IMR-90 (cell line): ENCODE measurements around the gene SYNGR3. TPM values are rescaled to one million over a fixed set of nuclear protein-coding genes. Genes with fewer than 3 reads are reported as not detected.

Experiments
- ATAC-seq: fragments of 200-7000 bp; cut with Tn5 transposase; 2 replicates; pipeline ENCODE4 v1.9.1; 2020; ENCODE audit warnings: low read depth, mild to moderate bottlenecking, moderate library complexity
- BruUV-seq: library from RNA; stranded (reverse); fragments of 400-500 nt; replicated peaks from 2 replicates; lab custom pipeline; 2021; lab: Mats Ljungman, UMichigan
- CTCF ChIA-PET: fragments of 300-600 bp; formaldehyde crosslinking; extraction: SDS; loops from one replicate; lab custom pipeline; 2021; ENCODE audit warnings: antibody characterized with exemption; lab: Yijun Ruan, JAX
- POLR2A ChIA-PET: fragments of 300-600 bp; sonication (Branson Sonifier 250); formaldehyde crosslinking; loops from one replicate; lab custom pipeline; 2022; ENCODE audit warnings: antibody characterized with exemption; ENCODE audit not compliant: unreplicated experiment; lab: Charles Lee
- DNase-seq: peaks from one replicate; pipeline ENCODE4 v3.0.0; 2013
- H2AFZ ChIP-seq: replicated peaks from 2 replicates; pipeline ENCODE3; 2013; ENCODE audit warnings: low read length, mild to moderate bottlenecking; ENCODE audit not compliant: poor library complexity
- H2AK5ac ChIP-seq: 2 replicates; pipeline ENCODE4 v1.6.1; 2013; ENCODE audit warnings: low read depth, low read length, inconsistent platforms
- H2AK9ac ChIP-seq: replicated peaks from 2 replicates; pipeline ENCODE3; 2013; ENCODE audit warnings: mild to moderate bottlenecking, low read depth, low read length, moderate library complexity; ENCODE audit not compliant: poor library complexity
- H2BK120ac ChIP-seq: 2 replicates; pipeline ENCODE4 v1.6.1; 2013; ENCODE audit warnings: low read depth, low read length, inconsistent platforms
- H2BK15ac ChIP-seq: 3 replicates; pipeline ENCODE4 v1.6.1; 2013; ENCODE audit warnings: low read depth, low read length, inconsistent platforms
- H2BK20ac ChIP-seq: 2 replicates; pipeline ENCODE4 v1.6.1; 2013; ENCODE audit warnings: low read depth, mild to moderate bottlenecking, inconsistent platforms, low read length, moderate library complexity
- H2BK5ac ChIP-seq: 2 replicates; pipeline ENCODE4 v1.6.1; 2013; ENCODE audit warnings: mild to moderate bottlenecking, low read depth, low read length, inconsistent platforms; ENCODE audit not compliant: poor library complexity, severe bottlenecking
- H3K14ac ChIP-seq: replicated peaks from 2 replicates; pipeline ENCODE4 v1.6.1; 2013; ENCODE audit warnings: low read depth, low read length, inconsistent platforms
- H3K18ac ChIP-seq: 2 replicates; pipeline ENCODE4 v1.6.1; 2013; ENCODE audit warnings: low read depth, low read length, control low read depth
- H3K23ac ChIP-seq: 2 replicates; pipeline ENCODE4 v1.6.1; 2013; ENCODE audit warnings: low read depth, low read length, inconsistent platforms
- H3K27ac ChIP-seq: 2 replicates; pipeline ENCODE4 v1.5.1; 2013; ENCODE audit warnings: mild to moderate bottlenecking, control low read depth, low read length; ENCODE audit not compliant: insufficient read depth
- H3K27me3 ChIP-seq: 2 replicates; pipeline ENCODE4 v1.6.1; 2013; ENCODE audit warnings: low read length; ENCODE audit not compliant: control insufficient read depth, insufficient read depth
- H3K36me3 ChIP-seq: 2 replicates; pipeline ENCODE4 v1.6.1; 2013; ENCODE audit warnings: low read length, mixed read lengths; ENCODE audit not compliant: control insufficient read depth, insufficient read depth
- H3K4ac ChIP-seq: 2 replicates; pipeline ENCODE4 v1.6.1; 2013; ENCODE audit warnings: low read depth, low read length, inconsistent platforms
- H3K4me1 ChIP-seq: 2 replicates; pipeline ENCODE4 v1.6.1; 2013; ENCODE audit warnings: low read length, mixed read lengths; ENCODE audit not compliant: control insufficient read depth, insufficient read depth
- H3K4me2 ChIP-seq: 2 replicates; pipeline ENCODE4 v1.6.1; 2013; ENCODE audit warnings: low read depth, mild to moderate bottlenecking, control low read depth, low read length, moderate library complexity
- H3K4me3 ChIP-seq: 2 replicates; pipeline ENCODE4 v1.5.1; 2013; ENCODE audit warnings: low read depth, mild to moderate bottlenecking, control low read depth, low read length, moderate library complexity; ENCODE audit not compliant: insufficient read depth
- H3K56ac ChIP-seq: 2 replicates; pipeline ENCODE4 v1.6.1; 2013; ENCODE audit warnings: low read length, inconsistent platforms; ENCODE audit not compliant: insufficient read depth; ENCODE audit errors: extremely low read depth
- H3K79me1 ChIP-seq, 2 experiments: 2 replicates each; pipeline ENCODE4 v1.6.1; 2013; ENCODE audit warnings: low read length in 2 of 2, inconsistent platforms in 1 of 2, low read depth in 1 of 2
- H3K9ac ChIP-seq: 2 replicates; pipeline ENCODE4 v1.6.1; 2013; ENCODE audit warnings: low read depth, low read length, control low read depth
- H3K9me1 ChIP-seq: 2 replicates; pipeline ENCODE4 v1.6.1; 2013; ENCODE audit warnings: low read length, inconsistent platforms; ENCODE audit not compliant: insufficient read depth
- H3K9me3 ChIP-seq: 2 replicates; pipeline ENCODE4 v1.6.1; 2013; ENCODE audit warnings: low read length; ENCODE audit not compliant: control insufficient read depth, insufficient read depth
- H4K20me1 ChIP-seq: 2 replicates; pipeline ENCODE4 v1.6.1; 2013; ENCODE audit warnings: low read length, inconsistent platforms; ENCODE audit not compliant: insufficient read depth
- H4K5ac ChIP-seq: 2 replicates; pipeline ENCODE4 v1.6.1; 2013; ENCODE audit warnings: mild to moderate bottlenecking, low read depth, low read length, control low read depth
- H4K8ac ChIP-seq, 2 experiments: 2 replicates each; pipeline ENCODE4 v1.6.1; 2013; ENCODE audit warnings: low read depth in 2 of 2, low read length in 2 of 2, control low read depth in 1 of 2, inconsistent platforms in 1 of 2
- H4K91ac ChIP-seq: 2 replicates; pipeline ENCODE4 v1.6.1; 2013; ENCODE audit warnings: low read depth, low read length, inconsistent platforms; ENCODE audit not compliant: insufficient read depth
- BHLHE40 ChIP-seq: fragments of 150-350 bp; IDR thresholded peaks from 2 replicates; pipeline ENCODE4 v1.6.1; 2016; ENCODE audit warnings: mild to moderate bottlenecking, low read depth, low read length
- CEBPB ChIP-seq: IDR thresholded peaks from 2 replicates; pipeline ENCODE4 v1.6.1; 2012; ENCODE audit warnings: low read depth, low read length, improper control_type of control experiment
- CHD1 ChIP-seq: IDR thresholded peaks from 2 replicates; pipeline ENCODE4 v1.6.1; 2012; ENCODE audit warnings: low read depth, low read length, improper control_type of control experiment
- FOS ChIP-seq: fragments of 150-350 bp; IDR thresholded peaks from 2 replicates; pipeline ENCODE4 v1.6.1; 2016; ENCODE audit warnings: low read depth, low read length
- MAFK ChIP-seq: IDR thresholded peaks from 2 replicates; pipeline ENCODE4 v1.6.1; 2012; ENCODE audit warnings: low read depth, low read length, improper control_type of control experiment
- MAZ ChIP-seq: IDR thresholded peaks from 2 replicates; pipeline ENCODE4 v1.6.1; 2012; ENCODE audit warnings: low read depth, mild to moderate bottlenecking, low read length, improper control_type of control experiment, moderate library complexity, borderline replicate concordance
- NFE2L2 ChIP-seq: fragments of 150-350 bp; IDR thresholded peaks from 2 replicates; pipeline ENCODE4 v1.6.1; 2016; ENCODE audit warnings: low read depth, mild to moderate bottlenecking, low read length
- RAD21 ChIP-seq: IDR thresholded peaks from 2 replicates; pipeline ENCODE4 v1.6.1; 2012; ENCODE audit warnings: low read length, improper control_type of control experiment
- RCOR1 ChIP-seq: IDR thresholded peaks from 2 replicates; pipeline ENCODE4 v1.6.1; 2012; ENCODE audit warnings: mild to moderate bottlenecking, low read length, improper control_type of control experiment; ENCODE audit not compliant: insufficient replicate concordance
- SMC3 ChIP-seq: fragments of 150-350 bp; IDR thresholded peaks from 2 replicates; pipeline ENCODE4 v1.6.1; 2016; ENCODE audit warnings: low read depth, mild to moderate bottlenecking, antibody characterized with exemption, low read length, moderate library complexity
- WGBS, 2 experiments: methylation state at CpG; one replicate each; pipeline versions ENCODE4 v1.1.5 to v1.1.7; 2013; ENCODE audit warnings: missing lambda C conversion rate in 2 of 2; ENCODE audit not compliant: insufficient read length in 1 of 2; ENCODE audit errors: extremely low coverage in 2 of 2; 5-methylcytosine and 5-hydroxymethylcytosine counted together
- dilution Hi-C: fragments of 300-500 bp; cut with HindIII; formaldehyde crosslinking; loops from one replicate; pipeline ENCODE4 v1.14.3; 2018; ENCODE audit warnings: low sequenced_read_pairs; ENCODE audit not compliant: unreplicated experiment
- in situ Hi-C: fragments of 300-500 bp; cut with MboI; formaldehyde crosslinking; loops from 3 replicates; pipeline ENCODE4 v1.14.3; 2019; ENCODE audit warnings: low sequenced_read_pairs, inconsistent platforms, mixed read lengths
- intact Hi-C: fragments of 100-400 bp; cut with micrococcal nuclease; formaldehyde crosslinking; loops from 2 replicates; pipeline ENCODE4 v1.10.0; 2022
- polyA plus RNA-seq, 3 experiments: library from polyadenylated mRNA; depleted of rRNA; stranded (reverse); fragments of >200 nt; gene quantifications; 2 replicates each; pipeline ENCODE4 v1.2.3, GENCODE V29; 2012; ENCODE audit warnings: low replicate concordance in 1 of 3
- total RNA-seq: library from RNA; depleted of rRNA; stranded (reverse); fragments of >200 nt; gene quantifications from 2 replicates; pipeline ENCODE4 v1.2.3, GENCODE V29; 2012
- TF ChIP-seq, protein P1 (sequence below): fragments of 150-350 bp; IDR thresholded peaks from 2 replicates; pipeline ENCODE4 v1.6.1; 2016; ENCODE audit warnings: low read depth, mild to moderate bottlenecking, low read length, moderate library complexity, borderline replicate concordance
- TF ChIP-seq, protein P2 (sequence below): fragments of 150-350 bp; IDR thresholded peaks from 2 replicates; pipeline ENCODE4 v1.6.1; 2017; ENCODE audit warnings: mild to moderate bottlenecking, antibody characterized with exemption, low read length, low read depth
- TF ChIP-seq, protein P3 (sequence below): conservative IDR thresholded peaks from 2 replicates; pipeline ENCODE4 v1.5.1; 2012; ENCODE audit warnings: mild to moderate bottlenecking, low read depth, low read length, improper control_type of control experiment

The SYNGR3 gene
- total and polyA plus RNA-seq, 2 of the 4 experiments (the other 2 are of a cell fraction): 1.8 to 5.8 TPM

DNA sequence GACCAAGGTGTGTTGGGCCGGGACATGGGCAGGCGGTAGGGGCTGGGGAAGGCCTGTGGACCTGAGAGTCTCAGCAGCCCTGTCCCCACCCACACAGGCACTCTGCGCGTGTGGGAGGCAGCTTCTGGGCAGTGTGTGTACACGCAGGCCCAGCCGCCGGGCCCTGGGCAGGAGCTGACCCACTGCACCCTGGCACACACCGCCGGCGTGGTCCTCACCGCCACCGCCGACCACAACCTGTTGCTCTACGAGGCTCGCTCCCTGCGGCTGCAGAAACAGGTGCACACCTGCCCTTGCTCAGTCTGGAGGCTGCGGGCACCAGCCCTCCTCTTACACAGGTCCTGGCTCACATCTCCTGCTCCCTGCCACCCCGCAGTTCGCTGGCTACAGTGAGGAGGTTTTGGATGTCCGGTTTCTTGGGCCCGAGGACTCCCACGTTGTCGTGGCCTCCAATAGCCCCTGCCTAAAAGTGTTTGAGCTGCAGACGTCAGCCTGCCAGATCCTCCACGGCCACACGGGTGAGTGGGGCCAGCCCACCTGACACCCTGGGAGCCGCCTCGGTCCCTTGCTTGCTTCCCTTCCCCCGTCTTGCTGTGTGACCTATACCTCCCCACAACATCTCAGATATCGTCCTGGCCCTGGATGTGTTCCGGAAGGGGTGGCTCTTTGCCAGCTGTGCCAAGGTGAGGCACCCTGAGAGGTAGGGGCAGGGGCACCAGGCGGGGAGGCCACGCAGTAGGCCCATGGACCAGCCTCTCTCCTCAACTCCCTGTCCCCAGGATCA is 14.1 kb upstream of the SYNGR3 start:
- peaks cover 3% of the 10 kb centered on the region; the same call in 1 of the 2 replicates for H3K9me1 ChIP-seq
- peaks cover 6% of the 10 kb centered on the region for H3K4me1 ChIP-seq
- intact Hi-C loops: no loop called here
- peaks cover 5 to 31% of the 10 kb centered on the region in 2 experiments for H3K79me1 ChIP-seq
- peaks cover 48% of the 10 kb centered on the region for H3K36me3 ChIP-seq
- DNase-seq: no peak
- H2BK15ac ChIP-seq: no peak overlapping the region
- no peak overlapping the region for H3K14ac ChIP-seq
- H4K91ac ChIP-seq: no peak overlapping the region
- no peaks in the 10 kb centered on the region; the same call in 1 of the 2 replicates for H4K20me1 ChIP-seq
- no peak overlapping the region for H3K9ac ChIP-seq
- H2BK5ac ChIP-seq: no peak overlapping the region
- no peak overlapping the region for H3K23ac ChIP-seq
- ATAC-seq: no peak
- no peak overlapping the region for H3K4me2 ChIP-seq
- H2BK120ac ChIP-seq: no peak overlapping the region
- 95% methylated on average over 11 of the region's 33 CpGs; no CpG with 5 or more reads in 1 of the 2 experiments for WGBS, 2 experiments
- no peak overlapping the region for H3K4ac ChIP-seq
- H2AK5ac ChIP-seq: no peak overlapping the region
- ChIA-PET CTCF (no interaction called here), POLR2A (no interaction called here)
- H3K9me3 ChIP-seq: no peaks in the 10 kb centered on the region
- H3K18ac ChIP-seq: no peak overlapping the region
- no peak overlapping the region for H4K8ac ChIP-seq
- dilution Hi-C loops: no loop called here
- in situ Hi-C loops: no loop called here
- H3K56ac ChIP-seq: no peak overlapping the region
- H2AFZ ChIP-seq: no peak overlapping the region
- no peak overlapping the region for H3K4me3 ChIP-seq
- TF ChIP-seq, protein P1, sequence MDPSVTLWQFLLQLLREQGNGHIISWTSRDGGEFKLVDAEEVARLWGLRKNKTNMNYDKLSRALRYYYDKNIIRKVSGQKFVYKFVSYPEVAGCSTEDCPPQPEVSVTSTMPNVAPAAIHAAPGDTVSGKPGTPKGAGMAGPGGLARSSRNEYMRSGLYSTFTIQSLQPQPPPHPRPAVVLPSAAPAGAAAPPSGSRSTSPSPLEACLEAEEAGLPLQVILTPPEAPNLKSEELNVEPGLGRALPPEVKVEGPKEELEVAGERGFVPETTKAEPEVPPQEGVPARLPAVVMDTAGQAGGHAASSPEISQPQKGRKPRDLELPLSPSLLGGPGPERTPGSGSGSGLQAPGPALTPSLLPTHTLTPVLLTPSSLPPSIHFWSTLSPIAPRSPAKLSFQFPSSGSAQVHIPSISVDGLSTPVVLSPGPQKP: no peak
- no peak for TF ChIP-seq RCOR1
- TF ChIP-seq FOS: no peak
- TF ChIP-seq CEBPB: no peak
- TF ChIP-seq NFE2L2: no peak
- no peak for TF ChIP-seq CHD1
- TF ChIP-seq, protein P2, sequence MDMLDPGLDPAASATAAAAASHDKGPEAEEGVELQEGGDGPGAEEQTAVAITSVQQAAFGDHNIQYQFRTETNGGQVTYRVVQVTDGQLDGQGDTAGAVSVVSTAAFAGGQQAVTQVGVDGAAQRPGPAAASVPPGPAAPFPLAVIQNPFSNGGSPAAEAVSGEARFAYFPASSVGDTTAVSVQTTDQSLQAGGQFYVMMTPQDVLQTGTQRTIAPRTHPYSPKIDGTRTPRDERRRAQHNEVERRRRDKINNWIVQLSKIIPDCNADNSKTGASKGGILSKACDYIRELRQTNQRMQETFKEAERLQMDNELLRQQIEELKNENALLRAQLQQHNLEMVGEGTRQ: no peak
- no peak for TF ChIP-seq MAFK
- no peak for TF ChIP-seq BHLHE40
- TF ChIP-seq MAZ: no peak
- TF ChIP-seq, protein P3, sequence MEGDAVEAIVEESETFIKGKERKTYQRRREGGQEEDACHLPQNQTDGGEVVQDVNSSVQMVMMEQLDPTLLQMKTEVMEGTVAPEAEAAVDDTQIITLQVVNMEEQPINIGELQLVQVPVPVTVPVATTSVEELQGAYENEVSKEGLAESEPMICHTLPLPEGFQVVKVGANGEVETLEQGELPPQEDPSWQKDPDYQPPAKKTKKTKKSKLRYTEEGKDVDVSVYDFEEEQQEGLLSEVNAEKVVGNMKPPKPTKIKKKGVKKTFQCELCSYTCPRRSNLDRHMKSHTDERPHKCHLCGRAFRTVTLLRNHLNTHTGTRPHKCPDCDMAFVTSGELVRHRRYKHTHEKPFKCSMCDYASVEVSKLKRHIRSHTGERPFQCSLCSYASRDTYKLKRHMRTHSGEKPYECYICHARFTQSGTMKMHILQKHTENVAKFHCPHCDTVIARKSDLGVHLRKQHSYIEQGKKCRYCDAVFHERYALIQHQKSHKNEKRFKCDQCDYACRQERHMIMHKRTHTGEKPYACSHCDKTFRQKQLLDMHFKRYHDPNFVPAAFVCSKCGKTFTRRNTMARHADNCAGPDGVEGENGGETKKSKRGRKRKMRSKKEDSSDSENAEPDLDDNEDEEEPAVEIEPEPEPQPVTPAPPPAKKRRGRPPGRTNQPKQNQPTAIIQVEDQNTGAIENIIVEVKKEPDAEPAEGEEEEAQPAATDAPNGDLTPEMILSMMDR: no peak
- no peak for TF ChIP-seq RAD21
- TF ChIP-seq SMC3: no peak
- H2AK9ac ChIP-seq: peak overlapping the region; percentile 55
- no peak overlapping the region for H4K5ac ChIP-seq
- H3K27me3 ChIP-seq: peaks cover 10% of the 10 kb centered on the region; the same call in 1 of the 2 replicates
- no peak overlapping the region for H2BK20ac ChIP-seq
- TSS peak; percentile 50 for BruUV-seq
- H3K27ac ChIP-seq: no peak overlapping the region
